Gastroesophageal sphincter (tissue), 4 donors: ENCODE results near the gene TUBB2A. TPM values are rescaled to one million over a fixed set of nuclear protein-coding genes. Genes with fewer than 3 reads are reported as not detected.
"Not testable (repeated sequence)": the region's sequence is repeated elsewhere in the genome, so short reads cannot be mapped to it uniquely, and the experiment has no call there.

Experiments
- ATAC-seq: fragments of 150-250 bp; one replicate; pipeline ENCODE4 v1.9.1; 2016; ENCODE audit warnings: mild to moderate bottlenecking, moderate library complexity
- H3K27ac ChIP-seq, 4 donors: fragments of 200-600 bp; sonication (generic) in 3 of 4; 1 replicate in 3 of 4; 2 replicates in 1 of 4; pipeline ENCODE4 v1.5.1; 2016 to 2019
- H3K27me3 ChIP-seq: fragments of 200-600 bp; sonication (generic); one replicate; pipeline ENCODE4 v1.5.1; 2019
- H3K36me3 ChIP-seq, 2 donors: fragments of 200-600 bp; sonication (generic); one replicate each; pipeline ENCODE4 v1.5.1; 2019; ENCODE audit warnings: control low read depth in 1 of 2
- H3K4me1 ChIP-seq, 3 donors: fragments of 200-600 bp; sonication (generic); 1 replicate in 2 of 3; 2 replicates in 1 of 3; pipeline ENCODE4 v1.5.1; 2016 to 2019; ENCODE audit warnings: control low read depth in 2 of 3
- H3K4me3 ChIP-seq, 2 donors: fragments of 200-600 bp; sonication (generic); one replicate each; pipeline ENCODE4 v1.5.1; 2019; ENCODE audit warnings: mild to moderate bottlenecking in 1 of 2, moderate library complexity in 1 of 2
- H3K9me3 ChIP-seq, 3 donors: fragments of 200-600 bp; sonication (generic); one replicate each; pipeline ENCODE4 v1.5.1; 2017 to 2019; ENCODE audit warnings: control low read depth in 2 of 3
- EP300 ChIP-seq: sonication (generic); formaldehyde crosslinking; IDR thresholded peaks from one replicate; pipeline ENCODE4 v1.6.1; 2017; ENCODE audit warnings: antibody characterized with exemption, mild to moderate bottlenecking
- POLR2A ChIP-seq, 2 donors: fragments of 450-650 bp; IDR thresholded peaks; one replicate each; pipeline ENCODE4 v1.6.1; 2017; ENCODE audit warnings: antibody characterized with exemption in 2 of 2, mild to moderate bottlenecking in 2 of 2, moderate library complexity in 1 of 2
- POLR2AphosphoS5 ChIP-seq: sonication (generic); formaldehyde crosslinking; IDR thresholded peaks from one replicate; pipeline ENCODE4 v1.6.1; 2017; ENCODE audit warnings: antibody characterized with exemption
- WGBS, 2 donors: methylation state at CpG; one replicate each; pipeline ENCODE4 v1.1.5; 2018; ENCODE audit warnings: low coverage in 1 of 2; 5-methylcytosine and 5-hydroxymethylcytosine counted together
- total RNA-seq, 4 donors: library from RNA; depleted of rRNA; stranded (reverse); fragments of >200 nt; gene quantifications; one replicate each; pipeline ENCODE4 v1.1.0, GENCODE V29; 2016
- TF ChIP-seq, protein P1 (sequence below), 4 experiments: fragments of 200-600 bp in 2 of 4; fragments of 450-650 bp in 2 of 4; sonication (generic) in 1 of 4; IDR thresholded peaks; one replicate each; pipeline ENCODE4 v1.5.1; 2017 to 2019; ENCODE audit warnings: antibody characterized with exemption in 4 of 4, mild to moderate bottlenecking in 2 of 4, moderate library complexity in 2 of 4

The TUBB2A gene
- total RNA-seq, 4 donors from 2014 or later: 74.6 to 219 (median 119) TPM

DNA sequence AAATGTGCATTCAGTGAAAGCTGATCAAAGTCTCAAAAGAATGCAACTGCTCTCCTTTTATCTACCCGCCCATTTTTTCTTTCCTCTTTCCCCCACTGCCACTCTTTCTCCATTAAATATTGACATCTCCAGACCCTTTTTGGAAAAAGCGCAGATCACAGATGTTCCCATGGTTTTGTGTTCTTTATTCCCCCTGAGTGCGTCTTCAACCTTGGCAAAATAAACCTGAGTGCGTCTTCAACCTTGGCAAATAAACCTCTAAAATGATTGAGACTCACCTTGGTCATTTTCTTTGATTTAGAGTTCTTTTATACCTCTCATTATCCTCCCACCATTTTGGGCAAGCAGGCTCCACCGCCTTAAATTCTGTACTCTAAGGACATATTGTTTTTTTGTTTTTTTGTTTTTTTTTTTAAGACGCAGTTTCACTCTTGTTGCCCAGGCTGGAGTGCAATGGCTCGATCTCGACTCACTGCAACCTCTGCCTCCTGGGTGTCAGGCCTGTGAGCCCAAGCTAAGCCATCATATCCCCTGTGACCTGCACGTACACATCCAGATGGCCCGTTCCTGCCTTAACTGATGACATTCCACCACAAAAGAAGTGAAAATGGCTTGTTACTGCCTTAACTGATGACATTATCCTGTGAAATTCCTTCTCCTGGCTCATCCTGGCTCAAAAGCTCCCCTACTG, 9.3 kb upstream of the TUBB2A start:
- H3K9me3 ChIP-seq, H3K27me3 ChIP-seq, H3K36me3 ChIP-seq, H3K27ac ChIP-seq, ATAC-seq, H3K4me3 ChIP-seq: not testable (repeated sequence)
- peaks cover 0 to 20% (median 0%) of the 10 kb centered on the region in 3 donors for H3K4me1 ChIP-seq
- WGBS, 2 donors: 78 to 83% methylated on average over 2 to 10 of the region's 10 CpGs

DNA sequence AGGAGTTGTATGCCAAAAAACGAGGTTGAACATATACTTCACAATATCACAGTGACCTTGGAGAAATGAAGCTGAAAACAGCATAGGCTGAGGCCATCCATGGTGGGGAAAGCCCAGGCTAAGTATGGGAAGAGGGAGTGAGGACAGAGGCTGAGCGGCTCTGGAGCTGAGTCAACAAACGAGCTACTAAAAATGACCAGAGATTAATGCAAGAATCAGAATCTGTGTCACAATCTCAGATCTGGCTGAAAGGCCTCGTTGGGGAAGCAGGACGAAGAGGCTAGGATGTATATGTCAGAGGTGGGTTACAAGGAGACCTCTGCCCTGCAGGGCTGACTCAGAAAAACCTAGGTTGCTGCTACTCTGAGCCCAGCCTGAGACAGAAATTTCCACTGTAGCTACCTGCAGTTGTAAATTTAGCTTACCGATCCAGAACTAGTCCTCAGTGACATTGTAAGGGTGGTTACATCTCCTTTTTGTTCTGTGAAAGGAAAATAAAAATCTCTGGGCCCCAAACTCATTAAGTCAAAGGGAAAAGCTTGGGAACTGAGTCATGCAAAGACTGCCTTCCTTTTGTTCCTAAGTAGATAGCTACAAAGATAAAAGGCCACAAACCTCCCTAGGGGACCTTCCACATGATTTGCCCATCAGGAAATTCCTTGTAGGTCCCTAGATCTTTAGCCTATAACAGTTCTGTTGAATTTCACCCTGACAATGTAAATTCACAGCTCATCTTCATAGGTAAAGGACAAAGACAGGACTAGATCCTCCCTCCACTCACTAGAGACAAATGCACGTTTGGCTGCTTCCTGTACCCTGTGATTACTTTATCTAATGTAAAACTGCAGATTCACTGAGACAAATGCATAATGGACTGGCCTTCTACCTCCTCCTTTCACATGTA, 8.5 kb upstream of the TUBB2A start:
- Histone ChIP-seq H3K36me3 (no peaks in the 10 kb centered on the region), H3K27ac (no peak overlapping the region), H3K4me3 (no peak overlapping the region), H3K9me3 (no peaks in the 10 kb centered on the region), H3K27me3 (no peaks in the 10 kb centered on the region), H3K4me1 (peaks cover 0 to 27% (median 0%) of the 10 kb centered on the region in 3 donors)
- ATAC-seq: no peak
- WGBS, 2 donors: 54 to 64% methylated on average over 6 of the region's 7 CpGs
- TF ChIP-seq EP300 (no peak), POLR2A (IDR thresholded peaks at IDR 0.05) (no peak), POLR2AphosphoS5 (no peak)
- TF ChIP-seq, protein P1, sequence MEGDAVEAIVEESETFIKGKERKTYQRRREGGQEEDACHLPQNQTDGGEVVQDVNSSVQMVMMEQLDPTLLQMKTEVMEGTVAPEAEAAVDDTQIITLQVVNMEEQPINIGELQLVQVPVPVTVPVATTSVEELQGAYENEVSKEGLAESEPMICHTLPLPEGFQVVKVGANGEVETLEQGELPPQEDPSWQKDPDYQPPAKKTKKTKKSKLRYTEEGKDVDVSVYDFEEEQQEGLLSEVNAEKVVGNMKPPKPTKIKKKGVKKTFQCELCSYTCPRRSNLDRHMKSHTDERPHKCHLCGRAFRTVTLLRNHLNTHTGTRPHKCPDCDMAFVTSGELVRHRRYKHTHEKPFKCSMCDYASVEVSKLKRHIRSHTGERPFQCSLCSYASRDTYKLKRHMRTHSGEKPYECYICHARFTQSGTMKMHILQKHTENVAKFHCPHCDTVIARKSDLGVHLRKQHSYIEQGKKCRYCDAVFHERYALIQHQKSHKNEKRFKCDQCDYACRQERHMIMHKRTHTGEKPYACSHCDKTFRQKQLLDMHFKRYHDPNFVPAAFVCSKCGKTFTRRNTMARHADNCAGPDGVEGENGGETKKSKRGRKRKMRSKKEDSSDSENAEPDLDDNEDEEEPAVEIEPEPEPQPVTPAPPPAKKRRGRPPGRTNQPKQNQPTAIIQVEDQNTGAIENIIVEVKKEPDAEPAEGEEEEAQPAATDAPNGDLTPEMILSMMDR (IDR thresholded peaks at IDR 0.05): no peak

DNA sequence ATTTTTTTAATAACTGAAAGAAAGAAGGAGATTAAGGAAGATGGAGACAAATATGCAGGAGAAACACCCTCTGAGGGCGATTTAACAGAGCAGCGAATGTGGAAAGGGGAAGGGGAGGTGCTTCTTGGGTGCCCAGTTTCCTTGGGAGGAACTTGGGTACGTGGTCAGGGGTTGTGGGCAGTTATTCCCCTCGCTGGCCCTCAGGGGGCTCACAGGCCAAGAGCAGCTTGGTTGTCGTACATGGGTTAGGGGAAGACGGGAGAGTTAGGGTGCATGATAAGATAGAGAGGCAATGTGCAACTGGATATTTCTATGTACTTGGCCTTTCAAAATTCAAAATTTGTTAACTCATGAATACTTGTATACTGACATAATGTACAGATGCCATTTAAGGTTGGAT, 7.0 kb upstream of the TUBB2A start:
- H3K27ac ChIP-seq: no peak overlapping the region
- TF ChIP-seq EP300 (no peak), POLR2AphosphoS5 (no peak), POLR2A (IDR thresholded peaks at IDR 0.05) (no peak)
- TF ChIP-seq, protein P1 (IDR thresholded peaks at IDR 0.05): no peak
- H3K36me3 ChIP-seq: no peaks in the 10 kb centered on the region
- 94 to 100% methylated on average over 2 to 6 of the region's 6 CpGs for WGBS, 2 donors
- H3K4me1 ChIP-seq: peaks cover 0 to 42% (median 4%) of the 10 kb centered on the region in 3 donors
- no peaks in the 10 kb centered on the region for H3K9me3 ChIP-seq
- ATAC-seq: no peak
- no peaks in the 10 kb centered on the region for H3K27me3 ChIP-seq
- H3K4me3 ChIP-seq: no peak overlapping the region

DNA sequence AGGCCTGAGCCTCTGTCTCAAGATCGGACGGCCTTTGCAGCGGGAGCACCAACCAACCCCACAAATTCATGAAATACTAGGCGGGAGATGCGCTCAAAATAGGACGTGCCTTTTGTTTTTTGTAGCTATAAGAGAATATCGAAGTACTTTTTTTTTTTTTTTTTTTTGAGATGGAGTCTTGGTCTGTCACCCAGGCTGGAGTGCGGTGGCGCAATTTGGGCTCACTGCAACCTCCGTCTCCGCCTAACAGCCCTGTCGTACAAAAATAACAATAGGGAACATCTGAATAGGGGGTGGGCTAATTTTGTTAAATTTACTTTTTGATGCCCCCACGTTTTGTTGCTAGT, 5.9 kb upstream of the TUBB2A start:
- 0% methylated on average over 3 to 5 of the region's 13 CpGs for WGBS, 2 donors
- ATAC-seq: peak; percentile 14
- H3K4me3 ChIP-seq: peak overlapping the region; percentile 75 to 89
- H3K36me3 ChIP-seq: no peaks in the 10 kb centered on the region
- peaks cover 0 to 54% (median 4%) of the 10 kb centered on the region in 3 donors for H3K4me1 ChIP-seq
- no peaks in the 10 kb centered on the region for H3K27me3 ChIP-seq
- H3K9me3 ChIP-seq: no peaks in the 10 kb centered on the region
- TF ChIP-seq EP300: no peak
- TF ChIP-seq, protein P1 (IDR thresholded peaks at IDR 0.05): no peak
- TF ChIP-seq POLR2A (IDR thresholded peaks at IDR 0.05): no peak
- TF ChIP-seq POLR2AphosphoS5: no peak
- H3K27ac ChIP-seq: peak overlapping the region; percentile 72 to 100 (median 95)

DNA sequence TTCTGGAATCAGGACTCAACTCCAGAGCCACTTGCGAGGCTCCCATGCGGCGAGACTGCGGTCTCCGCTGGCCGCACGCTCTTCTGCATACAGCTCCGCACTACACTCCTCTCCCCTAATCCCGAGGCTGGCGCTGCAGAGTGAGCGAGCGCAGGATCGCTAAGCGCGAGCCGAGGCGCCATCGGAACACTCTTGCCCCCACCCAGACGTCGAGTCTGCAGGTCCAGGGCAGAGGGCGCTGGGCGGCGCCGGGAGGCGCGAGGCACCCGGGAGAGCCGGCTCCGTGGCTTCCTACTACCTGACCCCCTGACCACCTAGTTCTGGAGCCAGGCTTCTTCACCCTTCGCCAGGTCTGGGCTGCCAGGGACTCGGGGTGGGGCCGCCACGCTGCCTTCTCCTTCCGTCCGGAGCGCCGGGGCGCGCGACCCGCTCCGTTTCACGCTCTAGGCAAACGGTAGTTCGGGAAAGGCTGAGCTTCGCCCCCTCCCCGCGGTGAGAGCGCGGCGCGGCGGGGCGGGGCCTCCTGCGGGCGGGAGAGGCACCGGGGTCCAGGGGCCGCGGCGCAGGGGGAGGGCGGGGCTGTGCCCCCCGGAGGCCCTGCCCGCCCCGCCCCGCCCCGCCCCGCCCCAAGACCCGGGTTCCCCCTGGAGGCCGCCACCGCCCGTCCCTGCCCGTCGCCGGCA, 5.4 kb upstream of the TUBB2A start:
- Histone ChIP-seq H3K27ac (peak overlapping the region; percentile 72 to 100 (median 95)), H3K4me1 (peaks cover 0 to 57% (median 4%) of the 10 kb centered on the region in 3 donors), H3K27me3 (no peaks in the 10 kb centered on the region), H3K9me3 (no peaks in the 10 kb centered on the region), H3K4me3 (peak overlapping the region; percentile 75 to 89), H3K36me3 (no peaks in the 10 kb centered on the region)
- TF ChIP-seq EP300 (no peak), POLR2A (IDR thresholded peaks at IDR 0.05) (peak; percentile 54 to 73), POLR2AphosphoS5 (peak; percentile 63)
- TF ChIP-seq, protein P1 (IDR thresholded peaks at IDR 0.05): peak in 2 of 4 experiments; percentile 27 to 36
- no CpG with 5 or more reads among the region's 74 CpGs for WGBS, 2 donors
- ATAC-seq: peak; percentile 82
